Epithelial cell of proximal tubule (primary cell): ENCODE results near the gene GCDH. TPM values are rescaled to one million over a fixed set of nuclear protein-coding genes. Genes with fewer than 3 reads are reported as not detected.

Experiments
- DNase-seq: peaks from one replicate; pipeline ENCODE4 v3.0.0-alpha.2; 2011; ENCODE audit warnings: low read depth
- H3K4me3 ChIP-seq: 2 replicates; pipeline ENCODE4 v1.5.1; 2011; ENCODE audit warnings: low read depth, mild to moderate bottlenecking, low read length
- CTCF ChIP-seq: conservative IDR thresholded peaks from 2 replicates; pipeline ENCODE4 v1.5.1; 2012; ENCODE audit warnings: low read depth, mild to moderate bottlenecking, low read length
- total RNA-seq: library from RNA; depleted of rRNA; stranded (reverse); fragments of >200 nt; gene quantifications from 2 replicates; pipeline ENCODE4 v1.2.3, GENCODE V29; 2015

GCDH gene
- total RNA-seq, 1 donor from 2014 or later: 43.4 TPM

- TF ChIP-seq CTCF: no peak
- DNase-seq: no peak
- H3K4me3 ChIP-seq: no peak overlapping the region
Measured at GRCh38 chr19:12866416-12867119, 24.4 kb upstream of the GCDH start.

GRCh38 chr19:12867120-12868099 is 23.6 kb upstream of the GCDH start:
- no peak for TF ChIP-seq CTCF
- H3K4me3 ChIP-seq: peak overlapping the region; percentile 50

GRCh38 chr19:12868540-12869112 is 22.3 kb upstream of the GCDH start:
- TF ChIP-seq CTCF: no peak
- H3K4me3 ChIP-seq: no peak overlapping the region
- DNase-seq: no peak

More at GRCh38 chr19:12867120-12868099, 23.6 kb upstream of the GCDH start:
- no peak for DNase-seq

GRCh38 chr19:12871681-12872080 is 19.3 kb upstream of the GCDH start:
- H3K4me3 ChIP-seq: no peak overlapping the region
- DNase-seq: no peak
- TF ChIP-seq CTCF: no peak

GRCh38 chr19:12872255-12872654 is 18.7 kb upstream of the GCDH start:
- H3K4me3 ChIP-seq: no peak overlapping the region
- no peak for TF ChIP-seq CTCF
- DNase-seq: no peak

- TF ChIP-seq CTCF: peak; percentile 4
- H3K4me3 ChIP-seq: peak overlapping the region; percentile 46
- peak; percentile 50 for DNase-seq
Measured at GRCh38 chr19:12872941-12873890, 17.7 kb upstream of the GCDH start.
